ENCODE measurements around the gene SLC7A10. TPM values are rescaled to one million over a fixed set of nuclear protein-coding genes. Genes with fewer than 3 reads are reported as not detected.

Gene SLC7A10
- total RNA-seq, 1 donor, result under 0.01 TPM

Other genes starting within 250 kb of the SLC7A10 start
- gene RHPN2, start 161.0 kb downstream of the SLC7A10 start, total RNA-seq, result under 0.01 TPM
- gene GPATCH1, start 144.7 kb downstream of the SLC7A10 start, total RNA-seq, result 6.2 TPM
- gene WDR88, start 93.7 kb downstream of the SLC7A10 start, total RNA-seq, result not detected
- 6.7 TPM for gene LRP3, start 31.5 kb downstream of the SLC7A10 start, total RNA-seq
- gene CEBPA, start 76.7 kb upstream of the SLC7A10 start, total RNA-seq, result 39.0 TPM
- gene CEBPG, start 147.9 kb upstream of the SLC7A10 start, total RNA-seq, result 9.7 TPM